Ovary (tissue), 3 donors: ENCODE data around the gene PCNX3.
A peak's percentile ranks its signal among the peaks of the same experiment; 100 is the strongest.

Experiments used
- POLR2A ChIP-seq: fragments of 450-650 bp; IDR thresholded peaks from one replicate; pipeline ENCODE4 v1.6.1; 2017; ENCODE audit warnings: antibody characterized with exemption, mild to moderate bottlenecking, moderate library complexity
- TF ChIP-seq, protein P1 (sequence below), 3 donors: fragments of 450-650 bp in 2 of 3; fragments of 200-600 bp in 1 of 3; IDR thresholded peaks; one replicate each; pipeline versions ENCODE4 v1.5.1 to v1.8.0; 2016 to 2022; ENCODE audit warnings: antibody characterized with exemption in 3 of 3, mild to moderate bottlenecking in 1 of 3
- donor health status: DM: no; HTN: no; CAD: no.

DNA sequence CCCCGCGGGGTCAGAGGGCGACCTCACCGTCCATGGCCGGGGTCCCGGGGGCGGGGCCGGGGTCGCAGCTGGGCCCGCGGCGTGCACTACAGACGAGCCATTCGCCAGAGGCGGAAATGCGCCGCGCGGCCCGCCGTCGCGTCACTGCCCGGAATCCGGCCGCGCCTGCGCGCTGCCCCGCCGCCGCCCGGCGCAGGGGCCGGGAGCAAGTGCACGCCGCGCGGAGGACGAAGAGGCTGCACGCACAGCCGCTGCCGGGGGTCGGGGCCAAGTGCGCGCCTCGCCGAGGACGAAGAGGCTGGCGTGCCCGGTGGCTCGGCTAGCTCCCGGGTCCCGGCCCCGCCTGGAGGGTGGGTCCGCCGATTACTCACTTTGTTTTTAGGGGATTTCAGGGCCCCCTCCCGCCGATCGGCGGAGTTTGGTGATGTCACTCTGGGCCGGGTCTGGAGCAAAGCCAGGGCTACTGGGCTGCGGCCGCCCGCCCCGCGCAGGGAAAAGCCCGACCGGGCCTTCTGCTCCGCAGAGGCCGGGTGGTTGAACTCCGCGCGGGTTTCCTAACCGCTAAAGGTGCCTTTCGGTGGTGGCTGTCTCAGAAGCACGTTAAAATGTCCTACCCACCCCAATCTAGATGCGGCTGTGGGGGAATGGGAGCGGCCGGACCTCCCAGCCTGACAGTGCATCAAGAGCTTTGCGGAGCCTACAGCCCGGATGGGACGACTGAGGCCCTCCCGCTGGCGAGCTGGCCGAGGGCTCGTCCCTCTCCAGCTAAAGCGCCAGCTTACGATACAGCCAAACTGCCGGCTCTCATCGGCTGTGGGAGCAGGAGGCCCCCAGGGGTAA is 47.4 kb downstream of the PCNX3 start, which contains the start of gene RELA:
- TF ChIP-seq POLR2A: peak; percentile 90
- TF ChIP-seq, protein P1, sequence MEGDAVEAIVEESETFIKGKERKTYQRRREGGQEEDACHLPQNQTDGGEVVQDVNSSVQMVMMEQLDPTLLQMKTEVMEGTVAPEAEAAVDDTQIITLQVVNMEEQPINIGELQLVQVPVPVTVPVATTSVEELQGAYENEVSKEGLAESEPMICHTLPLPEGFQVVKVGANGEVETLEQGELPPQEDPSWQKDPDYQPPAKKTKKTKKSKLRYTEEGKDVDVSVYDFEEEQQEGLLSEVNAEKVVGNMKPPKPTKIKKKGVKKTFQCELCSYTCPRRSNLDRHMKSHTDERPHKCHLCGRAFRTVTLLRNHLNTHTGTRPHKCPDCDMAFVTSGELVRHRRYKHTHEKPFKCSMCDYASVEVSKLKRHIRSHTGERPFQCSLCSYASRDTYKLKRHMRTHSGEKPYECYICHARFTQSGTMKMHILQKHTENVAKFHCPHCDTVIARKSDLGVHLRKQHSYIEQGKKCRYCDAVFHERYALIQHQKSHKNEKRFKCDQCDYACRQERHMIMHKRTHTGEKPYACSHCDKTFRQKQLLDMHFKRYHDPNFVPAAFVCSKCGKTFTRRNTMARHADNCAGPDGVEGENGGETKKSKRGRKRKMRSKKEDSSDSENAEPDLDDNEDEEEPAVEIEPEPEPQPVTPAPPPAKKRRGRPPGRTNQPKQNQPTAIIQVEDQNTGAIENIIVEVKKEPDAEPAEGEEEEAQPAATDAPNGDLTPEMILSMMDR (IDR thresholded peaks at IDR 0.05): peak in 2 of 3 donors; percentile 47 to 52
